ENCODE results near the gene DSCAM.

The DSCAM gene

GRCh38 chr21:40416572-40416971 is 430.4 kb downstream of the DSCAM start:
- Histone ChIP-seq H3K9me3 (ENCODE audit: low read length) (no peaks in the 10 kb centered on the region), H4K20me1 (ENCODE audit: insufficient read depth, low read length) (no peaks in the 10 kb centered on the region), H3K4me2 (ENCODE audit: low read length) (no peak overlapping the region), H3K27ac (ENCODE audit: low read depth, low read length, poor library complexity, severe bottlenecking) (no peak overlapping the region), H3K79me2 (ENCODE audit: insufficient read depth, low read length) (no peaks in the 10 kb centered on the region), H3K4me3 (ENCODE audit: low read depth, low read length, poor library complexity, severe bottlenecking) (no peak overlapping the region), H3K4me1 (ENCODE audit: insufficient read depth, low read length, severe bottlenecking) (no peaks in the 10 kb centered on the region), H3K9me2 (ENCODE audit: low read depth, low read length) (no peaks in the 10 kb centered on the region), H3K27me3 (ENCODE audit: insufficient read depth, low read length) (no peaks in the 10 kb centered on the region), H2AFZ (ENCODE audit: low read length) (no peak overlapping the region), H3K9ac (ENCODE audit: low read length) (no peak overlapping the region), H3F3A (ENCODE audit: insufficient read depth, low read length) (no peaks in the 10 kb centered on the region), H3K36me3 (ENCODE audit: insufficient read depth, low read length) (no peaks in the 10 kb centered on the region)
- no peak for TF ChIP-seq CTCF (IDR thresholded peaks at IDR 0.05; ENCODE audit: low read length)
- TF ChIP-seq EZH2 (IDR thresholded peaks at IDR 0.05; ENCODE audit: borderline replicate concordance, low read length), result no peak

- Histone ChIP-seq H3K4me2 (ENCODE audit: low read length) (no peak overlapping the region), H3F3A (ENCODE audit: insufficient read depth, low read length) (no peaks in the 10 kb centered on the region), H3K27me3 (ENCODE audit: insufficient read depth, low read length) (no peaks in the 10 kb centered on the region), H3K9ac (ENCODE audit: low read length) (no peak overlapping the region), H3K4me1 (ENCODE audit: insufficient read depth, low read length, severe bottlenecking) (no peaks in the 10 kb centered on the region), H3K9me2 (ENCODE audit: low read depth, low read length) (no peaks in the 10 kb centered on the region), H3K9me3 (ENCODE audit: low read length) (no peaks in the 10 kb centered on the region), H3K4me3 (ENCODE audit: low read depth, low read length, poor library complexity, severe bottlenecking) (no peak overlapping the region), H2AFZ (ENCODE audit: low read length) (no peak overlapping the region), H3K27ac (ENCODE audit: low read depth, low read length, poor library complexity, severe bottlenecking) (no peak overlapping the region), H3K36me3 (ENCODE audit: insufficient read depth, low read length) (no peaks in the 10 kb centered on the region), H3K79me2 (ENCODE audit: insufficient read depth, low read length) (no peaks in the 10 kb centered on the region), H4K20me1 (ENCODE audit: insufficient read depth, low read length) (no peaks in the 10 kb centered on the region)
- TF ChIP-seq EZH2 (IDR thresholded peaks at IDR 0.05; ENCODE audit: borderline replicate concordance, low read length), result no peak
- no peak for TF ChIP-seq CTCF (IDR thresholded peaks at IDR 0.05; ENCODE audit: low read length)
These were observed 438.4 kb downstream of the DSCAM start for GRCh38 chr21:40408561-40408960.

GRCh38 chr21:40404396-40404800 is 442.6 kb downstream of the DSCAM start:
- no peaks in the 10 kb centered on the region for H3K9me2 ChIP-seq (ENCODE audit: low read depth, low read length)
- no peaks in the 10 kb centered on the region for H3F3A ChIP-seq (ENCODE audit: insufficient read depth, low read length)
- H3K4me3 ChIP-seq (ENCODE audit: low read depth, low read length, poor library complexity, severe bottlenecking), result no peak overlapping the region
- H3K9me3 ChIP-seq (ENCODE audit: low read length), result no peaks in the 10 kb centered on the region
- H3K27me3 ChIP-seq (ENCODE audit: insufficient read depth, low read length), result no peaks in the 10 kb centered on the region
- H3K4me2 ChIP-seq (ENCODE audit: low read length), result no peak overlapping the region
- H3K4me1 ChIP-seq (ENCODE audit: insufficient read depth, low read length, severe bottlenecking), result no peaks in the 10 kb centered on the region
- H2AFZ ChIP-seq (ENCODE audit: low read length), result no peak overlapping the region
- H3K36me3 ChIP-seq (ENCODE audit: insufficient read depth, low read length), result no peaks in the 10 kb centered on the region
- TF ChIP-seq CTCF (IDR thresholded peaks at IDR 0.05; ENCODE audit: low read length) (no peak), EZH2 (IDR thresholded peaks at IDR 0.05; ENCODE audit: borderline replicate concordance, low read length) (no peak)
- no peak overlapping the region for H3K9ac ChIP-seq (ENCODE audit: low read length)
- no peak overlapping the region for H3K27ac ChIP-seq (ENCODE audit: low read depth, low read length, poor library complexity, severe bottlenecking)
- no peaks in the 10 kb centered on the region for H4K20me1 ChIP-seq (ENCODE audit: insufficient read depth, low read length)
- H3K79me2 ChIP-seq (ENCODE audit: insufficient read depth, low read length), result no peaks in the 10 kb centered on the region

Measured in OCI-LY1 (cell line).